HEK293T (cell line): Measurements from ENCODE around the gene TPPP2.
"Not testable (repeated sequence)": the region's sequence is repeated elsewhere in the genome, so short reads cannot be mapped to it uniquely, and the experiment has no call there.

Experiments
- CTCF ChIA-PET: fragments of 350-600 bp; formaldehyde crosslinking; extraction: SDS; loops from one replicate; lab custom pipeline; 2021; ENCODE audit warnings: antibody characterized with exemption, inconsistent platforms; lab: Yijun Ruan, JAX
- POLR2A ChIA-PET: fragments of 350-600 bp; formaldehyde crosslinking; extraction: SDS; loops from one replicate; lab custom pipeline; 2020; ENCODE audit warnings: antibody characterized with exemption, inconsistent platforms; lab: Yijun Ruan, JAX
- DNase-seq: peaks from one replicate; pipeline ENCODE4 v3.0.0; 2012; ENCODE audit warnings: mixed read lengths; ENCODE audit errors: extremely low spot score
- ARNT ChIP-seq: fragments of 450-650 bp; IDR thresholded peaks from 2 replicates; pipeline ENCODE4 v1.6.1; 2017; ENCODE audit warnings: mild to moderate bottlenecking
- BHLHE40 ChIP-seq: fragments of 450-650 bp; IDR thresholded peaks from 2 replicates; pipeline ENCODE4 v1.6.1; 2016; ENCODE audit warnings: mild to moderate bottlenecking, moderate library complexity, borderline replicate concordance
- CTBP1 ChIP-seq: fragments of 450-650 bp; IDR thresholded peaks from 2 replicates; pipeline ENCODE4 v1.6.1; 2016; ENCODE audit warnings: borderline replicate concordance
- ELF4 ChIP-seq: fragments of 450-650 bp; IDR thresholded peaks from 2 replicates; pipeline ENCODE4 v1.6.1; 2017; ENCODE audit warnings: antibody characterized with exemption
- FOXA1 ChIP-seq: fragments of 450-650 bp; IDR thresholded peaks from 2 replicates; pipeline ENCODE4 v1.6.1; 2016; ENCODE audit warnings: mild to moderate bottlenecking
- FOXK2 ChIP-seq: fragments of 450-650 bp; IDR thresholded peaks from 2 replicates; pipeline ENCODE4 v1.6.1; 2016; ENCODE audit warnings: mild to moderate bottlenecking
- FOXM1 ChIP-seq: fragments of 450-650 bp; IDR thresholded peaks from 2 replicates; pipeline ENCODE4 v1.6.1; 2017; ENCODE audit warnings: mild to moderate bottlenecking, borderline replicate concordance
- HDGF ChIP-seq: fragments of 450-650 bp; IDR thresholded peaks from 2 replicates; pipeline ENCODE4 v1.6.1; 2017; ENCODE audit warnings: antibody characterized with exemption, borderline replicate concordance
- L3MBTL2 ChIP-seq: fragments of 450-650 bp; conservative IDR thresholded peaks from 2 replicates; pipeline ENCODE4 v1.6.1; 2016; ENCODE audit warnings: mild to moderate bottlenecking
- LEF1 ChIP-seq: fragments of 450-650 bp; IDR thresholded peaks from 2 replicates; pipeline ENCODE4 v1.6.1; 2017; ENCODE audit warnings: mild to moderate bottlenecking, borderline replicate concordance
- NFRKB ChIP-seq: fragments of 450-650 bp; IDR thresholded peaks from 2 replicates; pipeline ENCODE4 v1.6.1; 2016; ENCODE audit warnings: mild to moderate bottlenecking, moderate library complexity
- PKNOX1 ChIP-seq: fragments of 450-650 bp; IDR thresholded peaks from 2 replicates; pipeline ENCODE4 v1.6.1; 2016
- SP1 ChIP-seq: fragments of 450-650 bp; IDR thresholded peaks from 2 replicates; pipeline ENCODE4 v1.6.1; 2017
- SUZ12 ChIP-seq: fragments of 450-650 bp; IDR thresholded peaks from 2 replicates; pipeline ENCODE4 v1.6.1; 2016; ENCODE audit warnings: mild to moderate bottlenecking
- TARDBP ChIP-seq: fragments of 450-650 bp; IDR thresholded peaks from 2 replicates; pipeline ENCODE4 v1.6.1; 2016
- ZNF384 ChIP-seq: fragments of 450-650 bp; IDR thresholded peaks from 2 replicates; pipeline ENCODE4 v1.6.1; 2016

TPPP2 gene

GRCh38 chr14:20997564-20997963 lies 32.5 kb upstream of the TPPP2 start:
- POLR2A ChIA-PET: interaction anchor here (0.7 to 2.4 kb wide), 3 partner anchors 17 to 74 kb away, joined by 3 to 15 read pairs (median 4); no protein-coding TSS in a partner anchor
- TF ChIP-seq CTBP1 (no peak), BHLHE40 (no peak), L3MBTL2 (no peak), TARDBP (no peak), ARNT (no peak)
- CTCF ChIA-PET: interaction anchor here (0.5 to 3.5 kb wide), 5 partner anchors 17 to 124 kb away, joined by 3 to 26 read pairs (median 4); no protein-coding TSS in a partner anchor

GRCh38 chr14:20998139-20998538 lies 31.9 kb upstream of the TPPP2 start:
- TF ChIP-seq TARDBP: no peak
- TF ChIP-seq HDGF: no peak
- no peak for TF ChIP-seq FOXM1
- TF ChIP-seq PKNOX1: no peak
- DNase-seq: no peak
- ChIA-PET POLR2A (interaction anchor here (0.7 to 2.4 kb wide), 3 partner anchors 17 to 73 kb away, joined by 3 to 15 read pairs (median 4); no protein-coding TSS in a partner anchor), CTCF (interaction anchor here (1.1 to 3.5 kb wide), 5 partner anchors 17 to 96 kb away, joined by 3 to 26 read pairs (median 4); no protein-coding TSS in a partner anchor)

More at GRCh38 chr14:20997564-20997963, 32.5 kb upstream of the TPPP2 start:
- DNase-seq: no peak

DNA sequence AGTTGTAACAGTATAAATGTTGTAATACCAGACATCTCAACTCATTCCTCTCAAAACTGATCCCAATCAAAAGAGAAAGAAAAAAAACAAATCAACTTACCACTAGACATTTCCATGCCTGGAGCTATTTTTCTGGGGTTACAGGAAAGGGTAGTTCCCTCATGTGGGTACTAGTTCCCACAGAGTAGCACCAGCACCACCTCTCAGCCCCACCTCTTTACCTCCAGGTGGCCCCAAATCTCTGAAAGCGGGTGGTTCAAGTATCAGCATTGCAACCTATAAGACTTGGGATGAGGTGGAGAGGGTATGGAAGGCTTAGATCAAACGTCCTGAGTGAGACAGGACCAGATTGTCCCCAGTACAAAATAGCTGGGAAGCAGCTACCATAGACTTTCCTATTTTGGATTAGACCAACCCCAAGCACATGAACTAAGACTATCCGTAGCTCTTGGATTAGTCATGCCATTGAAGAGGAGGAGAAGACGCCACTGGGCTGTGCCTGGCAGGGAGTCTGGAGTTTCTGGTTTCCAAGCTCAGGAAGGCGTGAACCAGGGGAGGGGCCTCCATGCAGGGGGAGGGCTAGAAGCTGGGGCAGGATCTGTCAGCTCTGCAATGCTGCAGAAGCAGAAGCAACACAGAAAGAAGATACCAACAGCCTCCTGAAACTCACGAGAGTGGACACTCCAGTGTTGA lies 31.2 kb upstream of the TPPP2 start, which contains the start of gene SLC39A2:
Gene SLC39A2, plus strand, starts transcription at position 620 of the 693 bp plus-strand sequence. CDS start 154 bp downstream, outside the sequence.
- peak; percentile 22 for DNase-seq
- TF ChIP-seq SP1 (no peak), SUZ12 (no peak), NFRKB (no peak), HDGF (no peak), CTBP1 (no peak), L3MBTL2 (no peak), TARDBP (no peak), PKNOX1 (no peak), BHLHE40 (no peak)

GRCh38 chr14:20999591-20999990 lies 30.4 kb upstream of the TPPP2 start:
- ChIA-PET POLR2A (interaction anchor here (0.6 to 2.4 kb wide), 2 partner anchors 28 to 29 kb away, joined by 3 to 15 read pairs; no protein-coding TSS in a partner anchor), CTCF (interaction anchor here (0.9 to 3.5 kb wide), 5 partner anchors 9 to 93 kb away, joined by 3 to 26 read pairs (median 3); no protein-coding TSS in a partner anchor)
- TF ChIP-seq HDGF: no peak
- no peak for TF ChIP-seq ARNT
- TF ChIP-seq PKNOX1: no peak
- DNase-seq: no peak

More for the DNA sequence above, 31.2 kb upstream of the TPPP2 start, which contains the start of gene SLC39A2:
- ChIA-PET CTCF (interaction anchor here (0.5 to 3.5 kb wide), 6 partner anchors 10 to 111 kb away, joined by 3 to 26 read pairs (median 3); no protein-coding TSS in a partner anchor), POLR2A (interaction anchor here (2.4 kb wide), 1 partner anchor 28 kb away, joined by 15 read pairs; no protein-coding TSS in a partner anchor)

DNA sequence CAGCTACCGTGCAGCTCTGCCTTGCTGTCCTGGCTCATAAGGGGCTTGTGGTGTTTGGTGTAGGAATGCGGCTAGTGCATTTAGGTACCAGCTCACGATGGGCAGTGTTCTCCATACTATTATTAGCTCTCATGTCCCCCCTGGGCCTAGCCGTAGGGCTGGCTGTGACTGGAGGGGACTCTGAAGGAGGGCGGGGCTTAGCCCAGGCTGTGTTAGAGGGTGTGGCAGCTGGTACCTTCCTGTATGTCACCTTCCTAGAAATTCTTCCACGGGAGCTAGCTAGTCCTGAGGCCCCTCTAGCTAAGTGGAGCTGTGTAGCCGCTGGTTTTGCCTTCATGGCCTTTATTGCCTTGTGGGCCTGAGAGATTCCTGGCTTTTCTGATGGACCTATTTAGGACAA lies 28.8 kb upstream of the TPPP2 start:
- CTCF ChIA-PET: interaction anchor here (1.3 kb wide), 1 partner anchor 14 kb away, joined by 6 read pairs; no protein-coding TSS in a partner anchor
- DNase-seq: no peak
- POLR2A ChIA-PET: no interaction called here
- no peak for TF ChIP-seq LEF1

GRCh38 chr14:21003788-21004346 lies 26.1 kb upstream of the TPPP2 start:
- POLR2A ChIA-PET: no interaction called here
- CTCF ChIA-PET: interaction anchor here (1.1 to 2.9 kb wide), 5 partner anchors 11 to 137 kb away, joined by 3 to 18 read pairs (median 5); partner anchors contain the start of gene ARHGEF40
- DNase-seq: no peak
- TF ChIP-seq HDGF (no peak), FOXK2 (no peak), FOXM1 (no peak), L3MBTL2 (no peak), TARDBP (no peak), NFRKB (no peak), SUZ12 (no peak), BHLHE40 (no peak), ZNF384 (no peak), FOXA1 (no peak), ARNT (no peak), CTBP1 (no peak), SP1 (no peak), ELF4 (no peak), PKNOX1 (no peak)

DNA sequence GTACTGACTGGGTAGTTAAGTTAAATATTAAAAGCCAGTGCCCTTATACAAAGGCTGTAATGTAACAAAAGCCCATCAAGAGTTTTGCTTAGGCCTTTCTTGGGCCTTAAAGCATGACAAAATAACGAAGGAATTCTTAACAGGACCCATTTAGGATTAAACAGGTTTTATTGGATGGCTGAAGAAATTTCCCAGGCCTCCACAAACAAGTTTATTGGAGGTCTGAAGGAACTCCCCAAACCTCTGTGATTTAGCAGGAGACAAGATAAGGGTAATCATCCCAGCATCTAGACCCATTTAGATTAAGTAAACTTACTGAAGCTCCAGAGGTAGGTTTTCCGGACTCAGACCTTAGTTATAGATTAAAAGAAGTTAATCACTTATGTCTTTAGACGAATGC lies 20.3 kb upstream of the TPPP2 start:
- CTCF ChIA-PET: interaction anchor here (1.6 kb wide), 1 partner anchor 30 kb away, joined by 4 read pairs; no protein-coding TSS in a partner anchor
- POLR2A ChIA-PET, DNase-seq: not testable (repeated sequence)
